ENCODE measurements around the gene LHFPL2. TPM values are rescaled to one million over a fixed set of nuclear protein-coding genes. Genes with fewer than 3 reads are reported as not detected.

The LHFPL2 gene
- total RNA-seq, 1 donor from 2014 or later, result 33.1 TPM

GRCh38 chr5:78496373-78496772 is 152.2 kb downstream of the LHFPL2 start:
- no peak for DNase-seq (ENCODE audit: low read depth)
- TF ChIP-seq CTCF (IDR thresholded peaks at IDR 0.05; ENCODE audit: insufficient read depth, low read length, poor library complexity, severe bottlenecking), result no peak
- no peaks in the 10 kb centered on the region for H3K36me3 ChIP-seq (ENCODE audit: control insufficient read depth, insufficient read depth, low read length)
- H3K27me3 ChIP-seq (ENCODE audit: control insufficient read depth, insufficient read depth, low read length), result no peaks in the 10 kb centered on the region
- no peak overlapping the region for H3K4me3 ChIP-seq (ENCODE audit: low read depth, low read length)

GRCh38 chr5:78495800-78496199 is 152.8 kb downstream of the LHFPL2 start:
- TF ChIP-seq CTCF (IDR thresholded peaks at IDR 0.05; ENCODE audit: insufficient read depth, low read length, poor library complexity, severe bottlenecking), result no peak
- H3K4me3 ChIP-seq (ENCODE audit: low read depth, low read length), result no peak overlapping the region
- no peak for DNase-seq (ENCODE audit: low read depth)
- H3K27me3 ChIP-seq (ENCODE audit: control insufficient read depth, insufficient read depth, low read length), result no peaks in the 10 kb centered on the region
- no peaks in the 10 kb centered on the region for H3K36me3 ChIP-seq (ENCODE audit: control insufficient read depth, insufficient read depth, low read length)

GRCh38 chr5:78492650-78493049 is 155.9 kb downstream of the LHFPL2 start:
- no peak for DNase-seq (ENCODE audit: low read depth)
- no peak for TF ChIP-seq CTCF (IDR thresholded peaks at IDR 0.05; ENCODE audit: insufficient read depth, low read length, poor library complexity, severe bottlenecking)

GRCh38 chr5:78492224-78492623 is 156.3 kb downstream of the LHFPL2 start:
- no peak for TF ChIP-seq CTCF (IDR thresholded peaks at IDR 0.05; ENCODE audit: insufficient read depth, low read length, poor library complexity, severe bottlenecking)
- Histone ChIP-seq H3K4me3 (ENCODE audit: low read depth, low read length) (no peak overlapping the region), H3K36me3 (ENCODE audit: control insufficient read depth, insufficient read depth, low read length) (no peaks in the 10 kb centered on the region), H3K27me3 (ENCODE audit: control insufficient read depth, insufficient read depth, low read length) (no peaks in the 10 kb centered on the region)
- DNase-seq (ENCODE audit: low read depth), result no peak

More at GRCh38 chr5:78492650-78493049, 155.9 kb downstream of the LHFPL2 start:
- Histone ChIP-seq H3K27me3 (ENCODE audit: control insufficient read depth, insufficient read depth, low read length) (no peaks in the 10 kb centered on the region), H3K36me3 (ENCODE audit: control insufficient read depth, insufficient read depth, low read length) (no peaks in the 10 kb centered on the region), H3K4me3 (ENCODE audit: low read depth, low read length) (no peak overlapping the region)

GRCh38 chr5:78490709-78491485 is 157.7 kb downstream of the LHFPL2 start:
- Histone ChIP-seq H3K36me3 (ENCODE audit: control insufficient read depth, insufficient read depth, low read length) (no peaks in the 10 kb centered on the region), H3K4me3 (ENCODE audit: low read depth, low read length) (no peak overlapping the region), H3K27me3 (ENCODE audit: control insufficient read depth, insufficient read depth, low read length) (no peaks in the 10 kb centered on the region)
- DNase-seq (ENCODE audit: low read depth), result no peak
- no peak for TF ChIP-seq CTCF (IDR thresholded peaks at IDR 0.05; ENCODE audit: insufficient read depth, low read length, poor library complexity, severe bottlenecking)

GRCh38 chr5:78487846-78488245 is 160.7 kb downstream of the LHFPL2 start:
- TF ChIP-seq CTCF (IDR thresholded peaks at IDR 0.05; ENCODE audit: insufficient read depth, low read length, poor library complexity, severe bottlenecking), result no peak
- no peak overlapping the region for H3K4me3 ChIP-seq (ENCODE audit: low read depth, low read length)
- no peaks in the 10 kb centered on the region for H3K27me3 ChIP-seq (ENCODE audit: control insufficient read depth, insufficient read depth, low read length)
- no peaks in the 10 kb centered on the region for H3K36me3 ChIP-seq (ENCODE audit: control insufficient read depth, insufficient read depth, low read length)
- DNase-seq (ENCODE audit: low read depth), result no peak
